Esophagus muscularis mucosa (tissue), 3 donors: ENCODE results near the gene SLC8A1.

Source experiments
- EP300 ChIP-seq: sonication (generic); formaldehyde crosslinking; IDR thresholded peaks from one replicate; pipeline ENCODE4 v1.6.1; 2017; ENCODE audit warnings: antibody characterized with exemption
- TF ChIP-seq, protein P1 (sequence below), 3 experiments: fragments of 200-600 bp in 2 of 3; fragments of 450-650 bp in 1 of 3; sonication (generic) in 2 of 3; IDR thresholded peaks; one replicate each; pipeline ENCODE4 v1.5.1; 2017 to 2019; ENCODE audit warnings: antibody characterized with exemption in 3 of 3, mild to moderate bottlenecking in 2 of 3, moderate library complexity in 1 of 3

DNA sequence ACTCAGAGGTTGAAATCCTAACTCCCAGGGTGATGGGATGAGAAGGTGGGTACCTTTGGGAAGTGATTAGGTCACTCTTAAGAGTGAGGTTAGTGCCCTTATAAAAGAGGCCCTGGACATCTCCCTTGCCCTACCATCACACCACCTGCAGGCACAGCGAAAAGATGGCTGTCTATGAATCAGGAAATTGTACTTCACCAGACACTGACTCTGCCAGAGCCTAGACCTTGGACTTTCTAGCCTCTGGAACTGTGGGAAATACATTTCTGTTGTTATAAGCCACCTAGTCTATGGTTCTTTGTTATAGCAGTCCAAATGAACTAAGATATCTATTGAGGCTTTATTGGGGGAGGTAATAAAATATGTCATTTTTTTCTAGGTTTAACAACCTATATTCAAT, 203.6 kb downstream of the SLC8A1 start:
- TF ChIP-seq EP300, result no peak
- TF ChIP-seq, protein P1, sequence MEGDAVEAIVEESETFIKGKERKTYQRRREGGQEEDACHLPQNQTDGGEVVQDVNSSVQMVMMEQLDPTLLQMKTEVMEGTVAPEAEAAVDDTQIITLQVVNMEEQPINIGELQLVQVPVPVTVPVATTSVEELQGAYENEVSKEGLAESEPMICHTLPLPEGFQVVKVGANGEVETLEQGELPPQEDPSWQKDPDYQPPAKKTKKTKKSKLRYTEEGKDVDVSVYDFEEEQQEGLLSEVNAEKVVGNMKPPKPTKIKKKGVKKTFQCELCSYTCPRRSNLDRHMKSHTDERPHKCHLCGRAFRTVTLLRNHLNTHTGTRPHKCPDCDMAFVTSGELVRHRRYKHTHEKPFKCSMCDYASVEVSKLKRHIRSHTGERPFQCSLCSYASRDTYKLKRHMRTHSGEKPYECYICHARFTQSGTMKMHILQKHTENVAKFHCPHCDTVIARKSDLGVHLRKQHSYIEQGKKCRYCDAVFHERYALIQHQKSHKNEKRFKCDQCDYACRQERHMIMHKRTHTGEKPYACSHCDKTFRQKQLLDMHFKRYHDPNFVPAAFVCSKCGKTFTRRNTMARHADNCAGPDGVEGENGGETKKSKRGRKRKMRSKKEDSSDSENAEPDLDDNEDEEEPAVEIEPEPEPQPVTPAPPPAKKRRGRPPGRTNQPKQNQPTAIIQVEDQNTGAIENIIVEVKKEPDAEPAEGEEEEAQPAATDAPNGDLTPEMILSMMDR (IDR thresholded peaks at IDR 0.05), result no peak
